Gastrocnemius medialis (tissue), 4 donors: Measurements from ENCODE around the gene RACGAP1. TPM values are rescaled to one million over a fixed set of nuclear protein-coding genes. Genes with fewer than 3 reads are reported as not detected.

Source experiments
- ATAC-seq, 2 donors: fragments of 150-250 bp; one replicate each; pipeline ENCODE4 v1.9.1; 2016
- DNase-seq, 2 donors: peaks; one replicate each; pipeline ENCODE4 v3.0.0-alpha.2; 2019
- H3K27ac ChIP-seq, 4 donors: fragments of 200-600 bp; sonication (generic); 1 replicate in 1 of 4; 2 replicates in 3 of 4; pipeline ENCODE4 v1.5.1; 2016 to 2018; ENCODE audit warnings: mild to moderate bottlenecking in 2 of 4, moderate library complexity in 1 of 4
- H3K27me3 ChIP-seq, 3 donors: fragments of 200-600 bp; sonication (generic) in 2 of 3; 1 replicate in 1 of 3; 2 replicates in 2 of 3; pipeline versions ENCODE4 v1.5.1 to v1.6.0; 2016 to 2019; ENCODE audit warnings: mild to moderate bottlenecking in 1 of 3, moderate library complexity in 1 of 3
- H3K36me3 ChIP-seq, 2 donors: fragments of 200-600 bp; sonication (generic) in 1 of 2; one replicate each; pipeline ENCODE4 v1.5.1; 2017 to 2018
- H3K4me1 ChIP-seq, 2 donors: fragments of 200-600 bp; sonication (generic) in 1 of 2; one replicate each; pipeline ENCODE4 v1.5.1; 2016 to 2017; ENCODE audit warnings: mild to moderate bottlenecking in 2 of 2
- H3K4me3 ChIP-seq, 4 donors: fragments of 200-600 bp; sonication (generic) in 3 of 4; 1 replicate in 1 of 4; 2 replicates in 3 of 4; pipeline ENCODE4 v1.5.1; 2016 to 2019; ENCODE audit warnings: mild to moderate bottlenecking in 2 of 4
- H3K9me3 ChIP-seq, 3 donors: fragments of 200-600 bp; sonication (generic) in 2 of 3; 1 replicate in 1 of 3; 2 replicates in 2 of 3; pipeline ENCODE4 v1.5.1; 2016 to 2019
- CTCF ChIP-seq, 5 experiments: fragments of 450-650 bp in 3 of 5; fragments of 200-600 bp in 2 of 5; sonication (generic) in 2 of 5; IDR thresholded peaks in 4 of 5; conservative IDR thresholded peaks in 1 of 5; 1 replicate in 4 of 5; 2 replicates in 1 of 5; pipeline ENCODE4 v1.5.1; 2016 to 2019; ENCODE audit warnings: antibody characterized with exemption in 5 of 5, mild to moderate bottlenecking in 3 of 5, moderate library complexity in 3 of 5
- POLR2A ChIP-seq, 2 donors: fragments of 450-650 bp; IDR thresholded peaks; one replicate each; pipeline ENCODE4 v1.6.1; 2017; ENCODE audit warnings: antibody characterized with exemption in 2 of 2, mild to moderate bottlenecking in 2 of 2, moderate library complexity in 2 of 2
- in situ Hi-C, 4 donors: fragments of 200-750 bp; cut with MboI; loops; one replicate each; pipeline versions ENCODE4 v1.15.0 to v1.8.0; 2017; ENCODE audit warnings: low sequenced_read_pairs in 4 of 4
- intact Hi-C: fragments of 100-400 bp; cut with DNase I; formaldehyde crosslinking; loops from one replicate; pipeline ENCODE4 v1.15.1; 2023; ENCODE audit warnings: low total_unique reads
- total RNA-seq, 4 donors: library from RNA; depleted of rRNA; stranded (reverse); fragments of >200 nt; gene quantifications; one replicate each; pipeline versions ENCODE4 v1.1.0 to v1.2.3, GENCODE V29; 2016

Gene RACGAP1
- total RNA-seq, 4 donors from 2014 or later = 5.6 to 13.3 (median 6.5) TPM

- intact Hi-C loops = no loop called here
- in situ Hi-C loops = no loop called here
Measured at GRCh38 chr12:49939707-49940106, 85.6 kb downstream of the RACGAP1 start.

GRCh38 chr12:49939307-49939706 is 86.0 kb downstream of the RACGAP1 start:
- no peaks in the 10 kb centered on the region for H3K4me1 ChIP-seq
- in situ Hi-C loops = no loop called here
- intact Hi-C loops = no loop called here
- no peaks in the 10 kb centered on the region for H3K36me3 ChIP-seq
- no peaks in the 10 kb centered on the region for H3K9me3 ChIP-seq
- no peak overlapping the region for H3K4me3 ChIP-seq
- DNase-seq = no peak
- no peak for TF ChIP-seq CTCF (IDR thresholded peaks at IDR 0.05 in 4 of 5, conservative IDR thresholded peaks at IDR 0.05 in 1 of 5)
- no peak for TF ChIP-seq POLR2A (IDR thresholded peaks at IDR 0.05)
- H3K27ac ChIP-seq = no peak overlapping the region
- H3K27me3 ChIP-seq = no peaks in the 10 kb centered on the region
- ATAC-seq = no peak

More at GRCh38 chr12:49939707-49940106, 85.6 kb downstream of the RACGAP1 start:
- TF ChIP-seq CTCF (IDR thresholded peaks at IDR 0.05 in 4 of 5, conservative IDR thresholded peaks at IDR 0.05 in 1 of 5) (no peak), POLR2A (IDR thresholded peaks at IDR 0.05) (no peak)
- ATAC-seq = no peak
- Histone ChIP-seq H3K36me3 (no peaks in the 10 kb centered on the region), H3K27me3 (no peaks in the 10 kb centered on the region), H3K27ac (no peak overlapping the region), H3K4me3 (no peak overlapping the region), H3K4me1 (no peaks in the 10 kb centered on the region), H3K9me3 (no peaks in the 10 kb centered on the region)
- no peak for DNase-seq

Other genes with a start within 250 kb of the RACGAP1 start
- 10 to 100 TPM in 3 of 4 donors, 1 to 10 TPM in 1; 8.4 to 15.5 (median 10.4) TPM for gene NCKAP5L, start 197.1 kb downstream of the RACGAP1 start, total RNA-seq
- 1 to 10 TPM; 1.2 to 2.7 (median 2.3) TPM for gene BCDIN3D, start 182.4 kb downstream of the RACGAP1 start, total RNA-seq
- gene FAIM2, start 121.6 kb downstream of the RACGAP1 start, total RNA-seq = 1 to 10 TPM in 1 of 4 donors, under 1 TPM in 1, not detected in 2; 0.13 to 1.1 TPM
- not detected for gene AQP2, start 74.8 kb downstream of the RACGAP1 start, total RNA-seq
- gene AQP5, start 63.6 kb downstream of the RACGAP1 start, total RNA-seq = not detected
- gene AQP6, start 52.5 kb downstream of the RACGAP1 start, total RNA-seq = not detected
- under 1 TPM in 2 of 4 donors, not detected in 2; 0.15 to 0.53 TPM for gene ASIC1, start 32.1 kb upstream of the RACGAP1 start, total RNA-seq
- gene SMARCD1, start 59.8 kb upstream of the RACGAP1 start, total RNA-seq = 10 to 100 TPM; 16.9 to 27.3 (median 20.1) TPM
- gene GPD1, start 78.5 kb upstream of the RACGAP1 start, total RNA-seq = 100 to 1,000 TPM in 3 of 4 donors, 10 to 100 TPM in 1; 68.2 to 763 (median 288) TPM
- gene COX14, start 86.7 kb upstream of the RACGAP1 start, total RNA-seq = 100 to 1,000 TPM in 3 of 4 donors, 10 to 100 TPM in 1; 98.8 to 137 (median 106) TPM
- gene CERS5, start 141.9 kb upstream of the RACGAP1 start, total RNA-seq = 1 to 10 TPM; 5.4 to 9.2 (median 7.3) TPM